Neuronal stem cell (in vitro differentiated cells): ENCODE measurements around the gene SP100.
"Not testable (repeated sequence)": the region's sequence is repeated elsewhere in the genome, so short reads cannot be mapped to it uniquely, and the experiment has no call there.

Source experiments
- DNase-seq: peaks from one replicate; pipeline ENCODE4 v3.0.0-alpha.2; 2013; ENCODE audit warnings: low spot score
- H2AFZ ChIP-seq: one replicate; pipeline ENCODE4 v1.6.1; 2013; ENCODE audit warnings: mild to moderate bottlenecking, low read length, inconsistent platforms
- H2AK5ac ChIP-seq: 2 replicates; pipeline ENCODE4 v1.6.1; 2013; ENCODE audit warnings: low read depth, mild to moderate bottlenecking, inconsistent platforms, low read length, moderate library complexity, mixed read lengths
- H2BK120ac ChIP-seq: 2 replicates; pipeline ENCODE4 v1.6.1; 2013; ENCODE audit warnings: low read depth, mild to moderate bottlenecking, inconsistent platforms, low read length, moderate library complexity, mixed read lengths
- H2BK12ac ChIP-seq: one replicate; pipeline ENCODE4 v1.6.1; 2013; ENCODE audit warnings: low read length, inconsistent platforms
- H2BK15ac ChIP-seq: 2 replicates; pipeline ENCODE4 v1.6.1; 2013; ENCODE audit warnings: mild to moderate bottlenecking, low read length, inconsistent platforms, mixed read lengths
- H2BK5ac ChIP-seq: one replicate; pipeline ENCODE4 v1.6.1; 2013; ENCODE audit warnings: inconsistent platforms, mild to moderate bottlenecking, low read length, moderate library complexity
- H3K14ac ChIP-seq: one replicate; pipeline ENCODE4 v1.6.1; 2013; ENCODE audit warnings: low read length, inconsistent platforms
- H3K18ac ChIP-seq: 2 replicates; pipeline ENCODE4 v1.6.1; 2013; ENCODE audit warnings: low read length, inconsistent platforms
- H3K23ac ChIP-seq: 2 replicates; pipeline ENCODE4 v1.6.1; 2013; ENCODE audit warnings: low read depth, mild to moderate bottlenecking, mixed read lengths, low read length, inconsistent platforms; ENCODE audit not compliant: poor library complexity
- H3K27ac ChIP-seq: replicated peaks from 3 replicates; pipeline ENCODE4 v1.5.1; 2013; ENCODE audit warnings: low read length, inconsistent platforms
- H3K27me3 ChIP-seq, 3 experiments: 2 replicates each; pipeline ENCODE4 v1.6.1; 2013; ENCODE audit warnings: low read length in 3 of 3, mild to moderate bottlenecking in 2 of 3, inconsistent platforms in 1 of 3, low read depth in 1 of 3, mixed read lengths in 1 of 3, moderate library complexity in 1 of 3; ENCODE audit not compliant: control insufficient read depth in 3 of 3, insufficient read depth in 3 of 3
- H3K36me3 ChIP-seq, 2 donors: replicated peaks in 1 of 2; 2 replicates each; pipeline ENCODE4 v1.6.1; 2013; ENCODE audit warnings: low read length in 2 of 2; ENCODE audit not compliant: control insufficient read depth in 2 of 2, insufficient read depth in 2 of 2
- H3K4ac ChIP-seq: 2 replicates; pipeline ENCODE4 v1.6.1; 2013; ENCODE audit warnings: inconsistent platforms, mild to moderate bottlenecking, low read length, moderate library complexity
- H3K4me1 ChIP-seq, 2 donors: 1 replicate in 1 of 2; 2 replicates in 1 of 2; pipeline ENCODE4 v1.6.1; 2013; ENCODE audit warnings: low read length in 2 of 2, low read depth in 1 of 2; ENCODE audit not compliant: control insufficient read depth in 2 of 2, insufficient read depth in 1 of 2
- H3K4me2 ChIP-seq: one replicate; pipeline ENCODE4 v1.6.1; 2013; ENCODE audit warnings: mild to moderate bottlenecking, low read length, inconsistent platforms; ENCODE audit not compliant: insufficient read depth, poor library complexity, severe bottlenecking
- H3K4me3 ChIP-seq, 2 donors: 2 replicates each; pipeline ENCODE4 v1.5.1; 2013; ENCODE audit warnings: low read length in 2 of 2, mild to moderate bottlenecking in 2 of 2, inconsistent platforms in 1 of 2, moderate library complexity in 1 of 2
- H3K79me1 ChIP-seq: one replicate; pipeline ENCODE4 v1.6.1; 2013; ENCODE audit warnings: low read depth, mild to moderate bottlenecking, inconsistent platforms, low read length, moderate library complexity
- H3K9ac ChIP-seq: one replicate; pipeline ENCODE4 v1.6.1; 2013; ENCODE audit warnings: mild to moderate bottlenecking, low read depth, low read length, inconsistent platforms; ENCODE audit not compliant: poor library complexity
- H3K9me3 ChIP-seq, 2 donors: replicated peaks in 1 of 2; 2 replicates each; pipeline versions ENCODE3 to v1.6.1; 2013; ENCODE audit warnings: low read length in 2 of 2, mild to moderate bottlenecking in 2 of 2, inconsistent platforms in 1 of 2, low read depth in 1 of 2, mixed read lengths in 1 of 2, moderate library complexity in 1 of 2; ENCODE audit not compliant: control insufficient read depth in 2 of 2, insufficient read depth in 1 of 2
- H4K8ac ChIP-seq: one replicate; pipeline ENCODE4 v1.6.1; 2013; ENCODE audit warnings: low read depth, mild to moderate bottlenecking, inconsistent platforms, low read length, moderate library complexity
- H4K91ac ChIP-seq: one replicate; pipeline ENCODE4 v1.6.1; 2013; ENCODE audit warnings: low read length, low read depth, mild to moderate bottlenecking, inconsistent platforms; ENCODE audit not compliant: poor library complexity
- WGBS, 2 donors: extraction: QIAGEN DNeasy Blood & Tissue Kit; methylation state at CpG; one replicate each; pipeline ENCODE4 v1.1.7; 2013; ENCODE audit warnings: missing lambda C conversion rate in 2 of 2, mixed read lengths in 1 of 2; ENCODE audit not compliant: insufficient read length in 2 of 2, insufficient replicate concordance in 1 of 2; ENCODE audit errors: extremely low coverage in 2 of 2; 5-methylcytosine and 5-hydroxymethylcytosine counted together

The SP100 gene

GRCh38 chr2:230434677-230435324, 18.8 kb downstream of the SP100 start:
- no CpG with 5 or more reads among the region's 4 CpGs for WGBS, 2 donors
- no peak overlapping the region for H3K27ac ChIP-seq
- no peak overlapping the region for H2AK5ac ChIP-seq
- H3K4me3 ChIP-seq = no peak overlapping the region
- no peaks in the 10 kb centered on the region for H3K79me1 ChIP-seq
- no peaks in the 10 kb centered on the region for H3K27me3 ChIP-seq
- H3K14ac ChIP-seq = no peak overlapping the region
- H2BK12ac ChIP-seq = no peak overlapping the region
- no peak overlapping the region for H3K9ac ChIP-seq
- H3K9me3 ChIP-seq = peaks cover 0 to 3% of the 10 kb centered on the region in 2 donors
- no peaks in the 10 kb centered on the region for H3K36me3 ChIP-seq
- H2BK120ac ChIP-seq = no peak overlapping the region
- H3K23ac ChIP-seq = no peak overlapping the region
- DNase-seq = no peak
- no peak overlapping the region for H2BK5ac ChIP-seq
- no peak overlapping the region for H4K8ac ChIP-seq
- H4K91ac ChIP-seq = no peak overlapping the region
- H2BK15ac ChIP-seq = no peak overlapping the region
- no peak overlapping the region for H2AFZ ChIP-seq
- H3K4me1 ChIP-seq = no peaks in the 10 kb centered on the region
- H3K18ac ChIP-seq = no peak overlapping the region
- H3K4me2 ChIP-seq = no peak overlapping the region
- H3K4ac ChIP-seq = no peak overlapping the region

GRCh38 chr2:230435431-230435830, 19.4 kb downstream of the SP100 start:
- H3K9ac ChIP-seq = no peak overlapping the region
- no peaks in the 10 kb centered on the region for H3K79me1 ChIP-seq
- no peak overlapping the region for H3K4ac ChIP-seq
- H2AFZ ChIP-seq = no peak overlapping the region
- no peak overlapping the region for H2BK5ac ChIP-seq
- no peaks in the 10 kb centered on the region for H3K9me3 ChIP-seq
- no peaks in the 10 kb centered on the region for H3K4me1 ChIP-seq
- no peak overlapping the region for H3K14ac ChIP-seq
- H2BK15ac ChIP-seq = no peak overlapping the region
- no peaks in the 10 kb centered on the region for H3K36me3 ChIP-seq
- H2BK120ac ChIP-seq = no peak overlapping the region
- DNase-seq = no peak
- no peak overlapping the region for H2AK5ac ChIP-seq
- H3K18ac ChIP-seq = no peak overlapping the region
- H3K4me2 ChIP-seq = no peak overlapping the region
- WGBS, 2 donors = no CpG with 5 or more reads among the region's 2 CpGs
- H3K23ac ChIP-seq = no peak overlapping the region
- no peak overlapping the region for H4K8ac ChIP-seq
- H2BK12ac ChIP-seq = no peak overlapping the region
- no peak overlapping the region for H3K27ac ChIP-seq
- no peaks in the 10 kb centered on the region for H3K27me3 ChIP-seq
- H4K91ac ChIP-seq = no peak overlapping the region
- no peak overlapping the region for H3K4me3 ChIP-seq

- not testable (repeated sequence) for H3K9ac ChIP-seq, H3K4me2 ChIP-seq, H3K36me3 ChIP-seq, DNase-seq, H3K79me1 ChIP-seq, H3K27me3 ChIP-seq, H3K14ac ChIP-seq, H2AFZ ChIP-seq, H3K23ac ChIP-seq, H3K4me3 ChIP-seq, H2BK5ac ChIP-seq, H2BK12ac ChIP-seq, H2BK120ac ChIP-seq, H3K4ac ChIP-seq, H3K9me3 ChIP-seq, H2BK15ac ChIP-seq, H4K8ac ChIP-seq, H2AK5ac ChIP-seq, H3K4me1 ChIP-seq, H3K27ac ChIP-seq, H3K18ac ChIP-seq, H4K91ac ChIP-seq
These were observed 23.1 kb downstream of the SP100 start for GRCh38 chr2:230439121-230439520.

- Histone ChIP-seq H3K18ac (no peak overlapping the region), H3K36me3 (no peaks in the 10 kb centered on the region), H3K27me3 (no peaks in the 10 kb centered on the region), H2AK5ac (no peak overlapping the region), H3K23ac (no peak overlapping the region), H2BK120ac (no peak overlapping the region), H3K4me3 (no peak overlapping the region), H4K91ac (no peak overlapping the region), H3K79me1 (no peaks in the 10 kb centered on the region), H3K4ac (no peak overlapping the region), H2BK15ac (no peak overlapping the region), H3K9me3 (no peaks in the 10 kb centered on the region), H2BK12ac (no peak overlapping the region), H3K27ac (no peak overlapping the region), H2BK5ac (no peak overlapping the region), H4K8ac (no peak overlapping the region), H3K9ac (no peak overlapping the region), H2AFZ (peak overlapping the region; percentile 64), H3K4me2 (no peak overlapping the region), H3K4me1 (no peaks in the 10 kb centered on the region), H3K14ac (no peak overlapping the region)
- no CpG with 5 or more reads among the region's 2 CpGs for WGBS, 2 donors
- DNase-seq = no peak
These were observed 23.6 kb downstream of the SP100 start for GRCh38 chr2:230439590-230439989.
